ENCODE data around the gene SKAP2.

GRCh38 chr7:26843705-26844104 is 20.7 kb downstream of the SKAP2 start:
- TF ChIP-seq MAFK (IDR thresholded peaks at IDR 0.05; ENCODE audit: low read depth, low read length) (no peak), CTCF (conservative IDR thresholded peaks at IDR 0.05; ENCODE audit: low read depth, low read length) (peak; percentile 25; the same call in 1 of the 2 replicates), CEBPB (IDR thresholded peaks at IDR 0.05; ENCODE audit: low read depth, low read length) (no peak)
